Measurements from ENCODE around the gene RAD51B.

Gene RAD51B

GRCh38 chr14:68551045-68551683, 731.6 kb downstream of the RAD51B start:
- peak; percentile 40 for DNase-seq (ENCODE audit: low read depth)

- no peak for DNase-seq (ENCODE audit: low read depth)
These were observed 732.5 kb downstream of the RAD51B start for GRCh38 chr14:68552075-68552474.

GRCh38 chr14:68552602-68553001, 733.0 kb downstream of the RAD51B start:
- DNase-seq (ENCODE audit: low read depth), result no peak

- no peak for DNase-seq (ENCODE audit: low read depth)
These were observed 733.7 kb downstream of the RAD51B start for GRCh38 chr14:68553311-68553710.

GRCh38 chr14:68554231-68554630, 734.7 kb downstream of the RAD51B start:
- no peak for DNase-seq (ENCODE audit: low read depth)

DNA sequence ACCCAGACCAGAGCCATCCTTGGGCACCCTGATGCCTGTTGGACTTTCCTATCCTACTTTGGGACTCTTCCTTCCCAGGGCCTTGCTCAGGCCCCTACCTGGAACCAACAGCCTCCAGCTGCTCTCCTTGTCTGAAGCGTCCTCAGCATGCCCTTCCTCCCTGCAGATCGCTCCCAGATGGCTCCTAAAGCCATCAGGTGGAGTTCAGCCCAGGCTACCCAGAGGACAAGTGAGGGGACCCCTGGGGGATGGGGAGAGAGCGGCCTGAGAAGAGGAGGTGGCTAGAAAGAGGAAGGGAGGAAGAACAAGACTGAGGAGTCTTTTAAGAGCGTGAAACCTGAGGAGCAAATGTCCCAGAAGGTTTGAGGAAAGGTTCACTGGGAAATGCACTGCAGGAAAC, 736.7 kb downstream of the RAD51B start:
- DNase-seq (ENCODE audit: low read depth), result no peak

DNA sequence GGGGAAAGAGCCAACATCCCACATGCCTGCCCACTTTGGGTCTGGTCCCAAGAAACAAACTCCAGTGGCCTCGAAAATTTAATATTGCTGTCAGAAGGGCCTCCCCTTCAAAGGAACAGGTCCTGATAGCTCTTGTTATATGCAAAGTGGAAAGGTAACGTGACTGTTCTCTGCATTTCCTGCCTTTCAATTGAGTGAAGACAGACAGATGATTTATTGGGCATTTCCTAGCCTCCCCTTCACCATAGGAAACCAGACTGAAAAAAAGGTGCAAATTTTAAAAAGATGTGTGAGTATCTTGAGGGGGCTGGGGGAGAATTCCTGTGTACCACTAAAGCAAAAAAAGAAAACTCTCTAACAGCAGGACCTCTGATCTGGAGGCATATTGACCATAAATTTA, 738.1 kb downstream of the RAD51B start:
- DNase-seq (ENCODE audit: low read depth), result no peak

GRCh38 chr14:68558096-68558495, 738.5 kb downstream of the RAD51B start:
- DNase-seq (ENCODE audit: low read depth), result no peak

DNA sequence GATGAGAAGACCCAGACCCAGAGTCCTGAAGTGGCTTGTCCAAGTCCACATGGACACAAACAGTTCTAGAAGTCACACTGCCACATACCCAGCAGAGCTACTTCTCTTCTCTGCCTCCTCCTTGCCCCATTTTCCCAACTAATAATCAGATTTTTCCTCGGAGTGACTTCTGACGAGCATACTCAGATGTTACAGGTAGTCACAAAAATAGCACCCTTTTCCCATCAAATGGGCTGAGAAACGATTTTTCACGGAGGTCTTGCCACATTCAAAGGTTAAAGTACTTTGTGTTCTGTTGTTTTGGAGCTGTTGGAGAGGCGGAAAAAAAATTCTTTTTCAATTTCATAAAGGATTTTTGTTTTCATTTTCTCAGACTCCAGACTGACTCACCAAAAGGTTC, 740.4 kb downstream of the RAD51B start:
- no peak for DNase-seq (ENCODE audit: low read depth)

DNA sequence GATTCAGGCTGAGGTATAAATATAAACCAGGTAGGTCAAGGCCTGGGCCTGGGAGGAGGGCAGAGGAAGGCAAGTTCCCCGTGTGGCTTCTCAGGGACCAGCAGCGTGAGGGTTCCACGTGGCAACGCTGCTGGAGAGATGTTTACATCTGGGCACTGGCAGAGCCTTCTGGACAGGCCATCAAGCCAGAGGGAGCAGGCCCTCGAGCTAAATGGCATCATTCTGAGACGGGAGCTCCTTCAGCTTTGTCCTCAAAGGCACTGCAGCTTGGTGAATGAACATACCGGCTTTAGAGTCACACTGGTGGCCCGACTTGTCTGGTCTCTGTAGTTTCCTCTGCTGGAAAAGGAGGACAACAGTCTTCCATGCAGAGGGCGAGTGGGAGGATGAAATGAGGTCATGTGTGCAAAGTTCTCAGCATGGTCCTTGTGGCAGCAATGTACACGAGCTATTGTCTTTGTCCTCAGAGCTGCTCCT, 742.0 kb downstream of the RAD51B start:
- DNase-seq (ENCODE audit: low read depth), result no peak

GRCh38 chr14:68562911-68563250, 743.3 kb downstream of the RAD51B start:
- DNase-seq (ENCODE audit: low read depth), result no peak

DNA sequence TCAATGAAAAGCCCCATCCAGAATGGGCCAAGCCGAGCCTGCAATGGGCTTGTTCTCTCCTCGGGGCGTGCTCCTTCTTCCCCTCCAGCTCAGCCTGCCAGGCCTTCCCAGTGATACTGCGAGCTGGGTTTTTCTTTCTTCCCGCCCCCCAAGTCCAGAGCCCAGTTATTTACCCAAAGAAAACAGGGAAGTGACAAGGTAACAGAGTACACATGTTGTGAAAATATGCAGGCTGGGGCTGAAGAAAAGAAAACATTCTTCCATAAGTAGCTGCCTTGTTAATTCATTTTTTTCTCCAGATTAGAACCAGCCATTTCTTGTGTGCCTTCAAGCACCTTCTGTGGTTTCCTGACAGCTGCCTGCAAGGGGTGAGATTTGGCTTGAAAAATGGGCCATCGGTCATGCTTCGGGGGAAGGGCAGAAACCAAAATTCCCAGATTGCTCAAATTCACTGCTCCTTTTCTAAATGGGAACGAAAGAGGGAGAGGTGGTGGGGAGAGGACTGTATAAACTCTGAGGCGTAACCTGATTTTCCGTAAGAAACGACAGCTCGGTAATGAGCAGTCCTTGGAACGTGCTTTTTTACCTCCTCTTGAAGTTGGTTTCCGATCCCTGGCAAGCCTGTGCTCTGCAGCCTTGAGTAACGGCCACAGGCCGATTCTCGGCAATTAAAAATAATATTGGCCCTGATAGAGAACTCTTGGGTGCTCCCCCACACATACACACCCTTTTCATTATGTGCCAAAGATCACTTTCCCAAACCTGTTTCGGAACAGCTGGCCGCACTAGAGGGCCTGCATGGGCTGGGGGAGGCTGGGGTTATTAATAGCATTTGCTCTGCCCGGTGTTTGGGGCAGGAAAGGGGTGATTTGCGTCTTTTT, 743.9 kb downstream of the RAD51B start:
- DNase-seq (ENCODE audit: low read depth), result peak; percentile 40

- DNase-seq (ENCODE audit: low read depth), result no peak
These were observed 744.7 kb downstream of the RAD51B start for GRCh38 chr14:68564191-68564825.

DNA sequence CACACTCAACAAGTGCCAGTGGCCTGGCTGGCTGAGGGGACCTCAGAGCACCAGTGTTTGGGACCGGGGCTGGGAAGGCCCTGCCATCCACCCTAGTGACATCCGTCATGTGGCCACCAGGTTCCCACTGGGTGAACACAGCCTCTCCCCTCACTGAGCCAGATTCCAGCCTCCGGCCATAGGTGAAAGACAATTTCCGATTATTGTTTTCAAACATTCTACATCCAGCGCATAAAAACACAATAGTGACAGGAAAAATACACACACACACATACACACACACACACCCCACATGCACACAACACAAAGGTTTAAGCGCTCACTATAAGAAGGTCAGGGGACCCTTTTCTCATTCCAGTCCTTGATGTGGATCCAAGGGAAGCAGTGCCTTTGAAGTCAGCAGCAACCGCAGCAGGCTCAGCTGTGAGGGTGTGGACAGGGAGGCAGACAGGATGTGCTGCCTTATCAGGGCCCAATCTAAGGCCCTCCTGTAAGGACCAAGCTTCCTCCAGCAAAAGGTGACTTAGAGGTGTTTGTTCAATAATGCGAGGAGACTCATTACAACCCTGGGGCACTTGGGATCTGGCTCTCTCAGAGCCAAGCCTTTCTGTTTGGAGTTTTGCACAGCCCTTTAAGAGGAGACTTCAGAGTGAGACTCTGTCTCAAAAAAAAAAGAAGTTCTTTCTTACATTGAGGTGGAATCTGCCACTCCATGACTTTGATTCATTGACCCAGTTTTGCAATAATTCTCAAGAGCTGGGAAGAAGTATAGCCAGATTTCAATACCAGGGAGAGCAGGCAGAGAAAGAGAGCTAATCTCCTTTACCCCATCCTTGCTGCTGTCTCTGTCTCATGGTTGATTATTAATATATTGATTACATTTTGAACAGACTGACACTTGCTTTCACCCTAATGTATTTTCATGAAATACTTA, 745.5 kb downstream of the RAD51B start:
- peak; percentile 83 for DNase-seq (ENCODE audit: low read depth)

- DNase-seq (ENCODE audit: low read depth), result no peak
These were observed 746.5 kb downstream of the RAD51B start for GRCh38 chr14:68566075-68566474.

- no peak for DNase-seq (ENCODE audit: low read depth)
These were observed 749.6 kb downstream of the RAD51B start for GRCh38 chr14:68568907-68569897.

DNA sequence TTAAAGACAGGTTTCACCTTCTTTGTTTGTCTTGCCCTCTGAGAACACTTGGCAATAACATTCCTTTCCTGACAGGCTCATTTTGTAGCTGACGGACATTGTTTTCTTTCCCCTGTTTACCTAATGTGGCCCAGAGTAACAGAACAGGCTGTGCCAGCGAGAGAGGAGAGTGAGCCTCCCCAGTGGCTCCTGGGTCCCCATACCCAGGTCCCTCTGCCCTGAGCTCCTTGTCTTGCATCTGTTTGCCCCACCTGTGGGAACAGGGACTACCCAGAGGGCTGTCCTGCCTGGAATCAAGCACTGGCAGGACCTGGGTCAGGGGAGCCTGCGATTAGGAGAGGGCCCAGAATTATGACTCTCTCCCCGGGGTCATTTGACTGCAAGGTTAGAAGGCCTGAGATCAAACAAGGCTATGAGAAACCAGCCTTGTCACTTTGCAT, 750.4 kb downstream of the RAD51B start:
- DNase-seq (ENCODE audit: low read depth), result no peak

DNA sequence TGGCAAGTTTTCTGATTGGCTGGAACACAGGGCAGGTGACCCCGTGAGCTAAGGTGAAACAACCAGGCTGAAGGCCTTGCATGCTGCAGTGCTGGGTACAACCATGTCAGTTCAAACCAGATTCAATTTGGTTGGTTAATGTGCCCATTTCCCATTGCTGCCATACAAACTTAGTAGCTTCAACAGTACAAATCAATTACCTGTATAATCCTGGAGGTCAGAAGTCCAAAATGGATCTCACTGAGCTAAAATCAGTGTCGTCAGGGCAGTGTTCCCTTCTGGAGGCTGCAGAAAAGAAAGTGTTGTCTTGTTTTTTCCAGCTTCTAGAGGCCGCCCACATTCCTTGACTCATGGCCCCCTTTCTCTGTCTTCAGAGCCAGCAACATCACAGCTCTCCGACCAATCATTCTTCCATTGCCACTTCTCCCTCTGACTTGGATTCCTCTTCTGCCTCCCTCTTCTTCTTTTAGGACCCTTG, 751.6 kb downstream of the RAD51B start:
- no peak for DNase-seq (ENCODE audit: low read depth)

DNA sequence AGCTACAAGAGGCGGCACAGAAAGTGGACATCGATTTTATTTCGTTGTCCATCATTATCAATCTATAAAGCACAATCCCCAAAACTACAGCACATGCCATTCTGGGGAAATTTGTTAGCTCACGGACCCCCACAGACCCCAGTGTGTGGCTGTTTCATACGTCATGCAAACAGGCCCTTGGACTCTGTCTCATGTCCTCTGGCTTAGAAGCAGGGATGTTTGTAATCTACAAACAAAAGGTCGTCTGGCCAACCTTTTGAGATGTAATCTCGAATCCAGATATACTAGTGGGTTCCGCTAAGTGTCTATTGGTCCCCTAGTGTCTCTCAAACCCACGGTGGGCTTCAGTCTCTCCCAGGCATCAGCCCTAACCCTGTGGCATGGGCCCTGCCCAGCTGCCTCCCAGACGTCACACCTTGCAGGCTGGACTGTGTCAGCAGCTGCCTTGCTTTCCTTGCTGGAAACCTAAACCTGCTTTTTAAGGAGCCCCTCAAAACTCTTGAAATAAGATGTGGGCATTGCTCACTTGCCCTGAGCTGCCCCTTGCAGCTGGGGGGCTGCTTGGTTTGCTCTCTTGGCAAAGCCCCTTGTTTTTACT, 752.4 kb downstream of the RAD51B start:
- no peak for DNase-seq (ENCODE audit: low read depth)

DNA sequence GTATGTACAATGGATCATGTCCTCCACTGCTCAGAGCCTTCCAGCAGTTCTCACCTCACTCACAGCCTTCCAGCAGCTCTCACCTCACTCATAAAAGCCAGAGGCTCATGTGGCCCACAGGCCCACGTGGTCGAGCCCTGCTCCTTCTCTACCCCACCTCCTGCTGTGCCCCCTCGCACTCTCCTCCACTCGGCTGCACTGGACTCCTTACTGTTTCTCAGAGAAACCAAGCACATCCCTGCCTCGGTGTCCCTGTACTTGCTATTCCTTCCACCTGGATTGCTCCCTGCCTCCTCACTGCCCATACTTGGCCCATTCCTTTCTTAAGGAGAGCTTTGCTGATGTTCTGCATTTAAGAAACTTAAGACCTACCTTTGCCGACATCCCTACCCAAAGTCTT, 753.5 kb downstream of the RAD51B start:
- no peak for DNase-seq (ENCODE audit: low read depth)

Measured in amniotic epithelial cell (primary cell).